Endothelial cell of umbilical vein (primary cell): ENCODE measurements around the gene TOE1.

ENCODE experiments used
- CTCF ChIP-seq, 2 donors: IDR thresholded peaks; 1 replicate in 1 of 2; 2 replicates in 1 of 2; pipeline ENCODE4 v1.5.1; 2011; ENCODE audit warnings: low read length in 2 of 2, mild to moderate bottlenecking in 2 of 2, moderate library complexity in 2 of 2, control low read depth in 1 of 2, inconsistent platforms in 1 of 2, low read depth in 1 of 2; ENCODE audit not compliant: insufficient read depth in 1 of 2; ENCODE audit errors: extremely low read depth in 1 of 2
- EZH2 ChIP-seq: IDR thresholded peaks from 2 replicates; pipeline ENCODE4 v1.6.1; 2012; ENCODE audit warnings: borderline replicate concordance, low read depth, mild to moderate bottlenecking, moderate library complexity, low read length, inconsistent platforms; ENCODE audit not compliant: severe bottlenecking
- FOS ChIP-seq: IDR thresholded peaks from 2 replicates; pipeline ENCODE4 v1.6.1; 2011; ENCODE audit warnings: mild to moderate bottlenecking, low read length, moderate library complexity, borderline replicate concordance; ENCODE audit not compliant: insufficient read depth
- POLR2A ChIP-seq: IDR thresholded peaks from 2 replicates; pipeline ENCODE4 v1.6.1; 2012; ENCODE audit warnings: low read depth, mild to moderate bottlenecking, control low read depth, low read length
- POLR2AphosphoS5 ChIP-seq: IDR thresholded peaks from 2 replicates; pipeline ENCODE4 v1.6.1; 2012; ENCODE audit warnings: low read depth, mild to moderate bottlenecking, control low read depth, low read length, moderate library complexity; ENCODE audit not compliant: insufficient read depth

GRCh38 chr1:45339789-45340558 lies at the start of gene TOE1, which contains the start of gene MUTYH:
- TF ChIP-seq CTCF (IDR thresholded peaks at IDR 0.05; ENCODE audit: extremely low read depth in 1 of 2, insufficient read depth in 1 of 2, low read depth in 1 of 2, low read length in 2 of 2) (no peak), POLR2A (peak; percentile 72), POLR2AphosphoS5 (peak; percentile 86), EZH2 (no peak), FOS (no peak)
